Nephron (organoid): Measurements from ENCODE around the gene LSM8.
"Not testable (repeated sequence)": the region's sequence is repeated elsewhere in the genome, so short reads cannot be mapped to it uniquely, and the experiment has no call there.

Experiments
- H3K27ac Mint-ChIP-seq, 3 experiments: 2 replicates each; pipeline ENCODE4 v1.8.0; 2020; ENCODE audit warnings: mixed read lengths in 3 of 3, mild to moderate bottlenecking in 2 of 3, moderate library complexity in 1 of 3
- H3K27me3 Mint-ChIP-seq: 2 replicates; pipeline ENCODE4 v1.8.0; 2021; ENCODE audit warnings: low read depth, mild to moderate bottlenecking, moderate library complexity, mixed read lengths
- H3K36me3 Mint-ChIP-seq: 2 replicates; pipeline ENCODE4 v1.8.0; 2020; ENCODE audit warnings: low read depth, mixed read lengths
- H3K4me1 Mint-ChIP-seq: 2 replicates; pipeline ENCODE4 v1.8.0; 2020; ENCODE audit warnings: mixed read lengths
- H3K4me3 Mint-ChIP-seq, 3 experiments: 2 replicates each; pipeline ENCODE4 v1.8.0; 2020; ENCODE audit warnings: mild to moderate bottlenecking in 3 of 3, mixed read lengths in 3 of 3, moderate library complexity in 2 of 3
- H3K9me3 Mint-ChIP-seq: 2 replicates; pipeline ENCODE4 v1.8.0; 2020; ENCODE audit warnings: mixed read lengths
- CTCF ChIP-seq, 3 experiments: fragments of 200-600 bp; sonication (generic); IDR thresholded peaks; one replicate each; pipeline ENCODE4 v1.5.0; 2021; ENCODE audit warnings: antibody characterized with exemption in 3 of 3; ENCODE audit not compliant: unreplicated experiment in 3 of 3

LSM8 gene

GRCh38 chr7:118222591-118222990 lies 38.6 kb downstream of the LSM8 start:
- H3K36me3 Mint-ChIP-seq: no peaks in the 10 kb centered on the region
- no peaks in the 10 kb centered on the region for H3K27me3 Mint-ChIP-seq
- no peaks in the 10 kb centered on the region for H3K9me3 Mint-ChIP-seq
- no peak overlapping the region for H3K4me3 Mint-ChIP-seq
- no peaks in the 10 kb centered on the region for H3K4me1 Mint-ChIP-seq
- TF ChIP-seq CTCF (IDR thresholded peaks at IDR 0.05; ENCODE audit: unreplicated experiment in 3 of 3): no peak
- no peak overlapping the region for H3K27ac Mint-ChIP-seq

- H3K27ac Mint-ChIP-seq: peak within 1 kb of the TSS in 1 of 3 experiments; percentile 59
- TF ChIP-seq CTCF (IDR thresholded peaks at IDR 0.05; ENCODE audit: unreplicated experiment in 3 of 3): no peak
- no peaks in the 10 kb centered on the region for H3K36me3 Mint-ChIP-seq
- H3K4me1 Mint-ChIP-seq: no peaks in the 10 kb centered on the region
- no peaks in the 10 kb centered on the region for H3K9me3 Mint-ChIP-seq
- H3K4me3 Mint-ChIP-seq: no peak within 1 kb of the TSS
- H3K27me3 Mint-ChIP-seq: no peaks in the 10 kb centered on the region
Measured at GRCh38 chr7:118224521-118224920, 40.6 kb downstream of the LSM8 start, which contains the start of gene ANKRD7. ANKRD7 (plus strand) TSS chr7:118224704; CDS start chr7:118224831, 127 bp downstream.

GRCh38 chr7:118232837-118233236 lies 48.9 kb downstream of the LSM8 start:
- Mint-ChIP-seq H3K4me1 (no peaks in the 10 kb centered on the region), H3K4me3 (no peak overlapping the region), H3K27me3 (no peaks in the 10 kb centered on the region), H3K9me3 (no peaks in the 10 kb centered on the region), H3K36me3 (no peaks in the 10 kb centered on the region), H3K27ac (no peak overlapping the region)
- no peak for TF ChIP-seq CTCF (IDR thresholded peaks at IDR 0.05; ENCODE audit: unreplicated experiment in 3 of 3)

- H3K27me3 Mint-ChIP-seq: no peaks in the 10 kb centered on the region
Measured at GRCh38 chr7:118233799-118234198, 49.8 kb downstream of the LSM8 start.

GRCh38 chr7:118239014-118239413 lies 55.0 kb downstream of the LSM8 start:
- no peaks in the 10 kb centered on the region for H3K9me3 Mint-ChIP-seq
- TF ChIP-seq CTCF (IDR thresholded peaks at IDR 0.05; ENCODE audit: unreplicated experiment in 3 of 3): no peak
- H3K27ac Mint-ChIP-seq: no peak overlapping the region
- H3K27me3 Mint-ChIP-seq: no peaks in the 10 kb centered on the region
- no peaks in the 10 kb centered on the region for H3K36me3 Mint-ChIP-seq
- H3K4me1 Mint-ChIP-seq: no peaks in the 10 kb centered on the region
- no peak overlapping the region for H3K4me3 Mint-ChIP-seq

More at GRCh38 chr7:118233799-118234198, 49.8 kb downstream of the LSM8 start:
- no peak for TF ChIP-seq CTCF (IDR thresholded peaks at IDR 0.05; ENCODE audit: unreplicated experiment in 3 of 3)
- H3K9me3 Mint-ChIP-seq: no peaks in the 10 kb centered on the region
- no peak overlapping the region for H3K27ac Mint-ChIP-seq
- H3K4me3 Mint-ChIP-seq: no peak overlapping the region
- no peaks in the 10 kb centered on the region for H3K4me1 Mint-ChIP-seq
- H3K36me3 Mint-ChIP-seq: no peaks in the 10 kb centered on the region

- H3K27me3 Mint-ChIP-seq, H3K36me3 Mint-ChIP-seq, H3K4me1 Mint-ChIP-seq, H3K9me3 Mint-ChIP-seq, H3K4me3 Mint-ChIP-seq, H3K27ac Mint-ChIP-seq: not testable (repeated sequence)
Measured at GRCh38 chr7:118240320-118240719, 56.4 kb downstream of the LSM8 start.
